Measurements from ENCODE around the gene WNK4. TPM values are rescaled to one million over a fixed set of nuclear protein-coding genes. Genes with fewer than 3 reads are reported as not detected.

The WNK4 gene
- total and polyA plus RNA-seq, 9 of the 15 experiments (the other 6 are each of a cell fraction or from before 2014, with no cell fraction given) = 0.32 to 25.8 (median 4.5) TPM

- TF ChIP-seq MXD1 (CRISPR knock-in tag; IDR thresholded peaks at IDR 0.05; ENCODE audit: borderline replicate concordance, poor library complexity, severe bottlenecking) (no peak), ZNF3 (CRISPR knock-in tag; IDR thresholded peaks at IDR 0.05) (no peak), POLR2AphosphoS2 (IDR thresholded peaks at IDR 0.05; ENCODE audit: low read length) (no peak), L3MBTL2 (IDR thresholded peaks at IDR 0.05) (peak; percentile 100), ZBTB49 (CRISPR knock-in tag; IDR thresholded peaks at IDR 0.05; ENCODE audit: borderline replicate concordance) (no peak), BHLHE40 (IDR thresholded peaks at IDR 0.05; ENCODE audit: low read length) (peak; percentile 87), ATF4 (CRISPR knock-in tag; IDR thresholded peaks at IDR 0.05) (no peak), JUND (IDR thresholded peaks at IDR 0.05; ENCODE audit: borderline replicate concordance, low read depth, low read length) (0 out of 2 replicates have a peak, but pooled peaks have one; percentile 3), JUND (tag; IDR thresholded peaks at IDR 0.05; ENCODE audit: borderline replicate concordance, low read depth, low read length) (peak; percentile 25; the same call in 1 of the 3 replicates), ZNF197 (CRISPR knock-in tag; IDR thresholded peaks at IDR 0.05; ENCODE audit: low read depth) (no peak), MYNN (IDR thresholded peaks at IDR 0.05) (no peak; the same call in 1 of the 2 replicates), MYNN (CRISPR knock-in tag; IDR thresholded peaks at IDR 0.05) (no peak), FOXA1 (IDR thresholded peaks at IDR 0.05; ENCODE audit: borderline replicate concordance) (peak; percentile 62; the same call in 1 of the 2 replicates), SRSF1 (IDR thresholded peaks at IDR 0.05; ENCODE audit: low read depth, low read length) (no peak), RBM22 (IDR thresholded peaks at IDR 0.05; ENCODE audit: low read depth, low read length, poor library complexity, severe bottlenecking) (no peak), CREB3L1 (IDR thresholded peaks at IDR 0.05; ENCODE audit: borderline replicate concordance, low read depth) (peak; percentile 80; the same call in 1 of the 2 replicates), DPF2 (IDR thresholded peaks at IDR 0.05) (no peak), SREBF2 (CRISPR knock-in tag; IDR thresholded peaks at IDR 0.05) (no peak), KHSRP (IDR thresholded peaks at IDR 0.05) (no peak)
Measured at GRCh38 chr17:42744806-42745617, 35.4 kb upstream of the WNK4 start, which contains the start of gene EZH1 (continued).

All from K562 (cell line).